Endothelial cell of umbilical vein (primary cell): ENCODE data around the gene MAP1LC3B2. TPM values are rescaled to one million over a fixed set of nuclear protein-coding genes. Genes with fewer than 3 reads are reported as not detected.

Experiments used
- BruUV-seq: library from RNA; stranded (reverse); fragments of 400-500 nt; replicated peaks from 2 replicates; lab custom pipeline; 2021; lab: Mats Ljungman, UMichigan
- CTCF ChIA-PET: fragments of 300-600, 350-600 bp; sonication (Branson Sonifier 250); formaldehyde crosslinking; loops from one replicate; lab custom pipeline; 2021; ENCODE audit warnings: antibody characterized with exemption, inconsistent platforms; lab: Charles Lee
- POLR2A ChIA-PET: fragments of 300-600, 350-600 bp; sonication (Branson Sonifier 250); formaldehyde crosslinking; loops from one replicate; lab custom pipeline; 2021; ENCODE audit warnings: antibody characterized with exemption, inconsistent platforms; lab: Charles Lee
- DNase-seq: peaks from one replicate; pipeline ENCODE4 v3.0.0-alpha.2; 2011; ENCODE audit warnings: low read depth, low spot score
- FAIRE-seq: peaks from 2 replicates; lab custom pipeline; 2011; peaks lifted over from hg19 to GRCh38; lab: Jason Lieb, UNC
- H2AFZ ChIP-seq: 2 replicates; pipeline ENCODE4 v1.6.0; 2012; ENCODE audit warnings: low read depth, low read length, control low read depth, inconsistent platforms
- H3K27ac ChIP-seq: 2 replicates; pipeline ENCODE4 v1.5.1; 2011; ENCODE audit warnings: low read depth, mild to moderate bottlenecking, control low read depth, low read length, moderate library complexity; ENCODE audit not compliant: insufficient read depth
- H3K27me3 ChIP-seq, 2 experiments: 2 replicates each; pipeline versions ENCODE4 v1.6.0 to v1.6.1; 2011; ENCODE audit warnings: low read length in 2 of 2, mixed read lengths in 1 of 2; ENCODE audit not compliant: control insufficient read depth in 2 of 2, insufficient read depth in 2 of 2
- H3K36me3 ChIP-seq, 2 experiments: 2 replicates in 1 of 2; 3 replicates in 1 of 2; pipeline ENCODE4 v1.5.1; 2011; ENCODE audit warnings: low read length in 2 of 2, mild to moderate bottlenecking in 1 of 2, moderate library complexity in 1 of 2; ENCODE audit not compliant: control insufficient read depth in 2 of 2, insufficient read depth in 2 of 2; ENCODE audit errors: extremely low read depth in 1 of 2
- H3K4me1 ChIP-seq: 3 replicates; pipeline ENCODE4 v1.5.1; 2011; ENCODE audit warnings: mild to moderate bottlenecking, low read length; ENCODE audit not compliant: control insufficient read depth, insufficient read depth; ENCODE audit errors: extremely low read depth
- H3K4me2 ChIP-seq: 2 replicates; pipeline ENCODE4 v1.6.1; 2011; ENCODE audit warnings: low read length, control low read depth, mixed read lengths; ENCODE audit not compliant: insufficient read depth
- H3K4me3 ChIP-seq, 3 experiments: fragments of 200-600 bp in 1 of 3; sonication (generic), shearing (Covaris generic) in 1 of 3; replicated peaks in 1 of 3; 2 replicates each; pipeline ENCODE4 v1.5.1; 2011 to 2016; ENCODE audit warnings: control low read depth in 3 of 3, low read length in 3 of 3, mild to moderate bottlenecking in 2 of 3, inconsistent platforms in 1 of 3, low read depth in 1 of 3, moderate library complexity in 1 of 3; ENCODE audit not compliant: insufficient read depth in 1 of 3
- H3K79me2 ChIP-seq: 2 replicates; pipeline ENCODE4 v1.6.0; 2012; ENCODE audit warnings: low read length, inconsistent platforms; ENCODE audit not compliant: control insufficient read depth, insufficient read depth
- H3K9ac ChIP-seq: replicated peaks from 2 replicates; pipeline ENCODE3; 2011; ENCODE audit warnings: low read length, control low read depth; ENCODE audit not compliant: insufficient read depth; ENCODE audit errors: extremely low read depth
- H3K9me1 ChIP-seq: replicated peaks from 3 replicates; pipeline ENCODE4 v1.6.0; 2011; ENCODE audit warnings: mild to moderate bottlenecking, low read length; ENCODE audit not compliant: control insufficient read depth, insufficient read depth; ENCODE audit errors: extremely low read depth
- H3K9me3 ChIP-seq: replicated peaks from 2 replicates; pipeline ENCODE4 v1.5.1; 2012; ENCODE audit warnings: low read length, inconsistent platforms; ENCODE audit not compliant: control insufficient read depth, insufficient read depth
- H4K20me1 ChIP-seq: replicated peaks from 2 replicates; pipeline ENCODE3; 2011; ENCODE audit warnings: mild to moderate bottlenecking, low read length; ENCODE audit not compliant: control insufficient read depth, insufficient read depth; ENCODE audit errors: extremely low read depth
- CTCF ChIP-seq, 2 donors: IDR thresholded peaks; 1 replicate in 1 of 2; 2 replicates in 1 of 2; pipeline ENCODE4 v1.5.1; 2011; ENCODE audit warnings: low read length in 2 of 2, mild to moderate bottlenecking in 2 of 2, moderate library complexity in 2 of 2, control low read depth in 1 of 2, inconsistent platforms in 1 of 2, low read depth in 1 of 2; ENCODE audit not compliant: insufficient read depth in 1 of 2; ENCODE audit errors: extremely low read depth in 1 of 2
- EZH2 ChIP-seq: IDR thresholded peaks from 2 replicates; pipeline ENCODE4 v1.6.1; 2012; ENCODE audit warnings: borderline replicate concordance, low read depth, mild to moderate bottlenecking, moderate library complexity, low read length, inconsistent platforms; ENCODE audit not compliant: severe bottlenecking
- FOS ChIP-seq: IDR thresholded peaks from 2 replicates; pipeline ENCODE4 v1.6.1; 2011; ENCODE audit warnings: mild to moderate bottlenecking, low read length, moderate library complexity, borderline replicate concordance; ENCODE audit not compliant: insufficient read depth
- GATA2 ChIP-seq: IDR thresholded peaks from 2 replicates; pipeline ENCODE4 v1.7.0; 2011; ENCODE audit warnings: low read depth, mild to moderate bottlenecking, moderate library complexity, mixed read lengths, low read length; ENCODE audit not compliant: insufficient read length, insufficient read depth
- JUN ChIP-seq: IDR thresholded peaks from 2 replicates; pipeline ENCODE4 v1.6.1; 2011; ENCODE audit warnings: borderline replicate concordance, low read depth; ENCODE audit not compliant: insufficient read length, insufficient read depth
- MAX ChIP-seq: IDR thresholded peaks from 2 replicates; pipeline ENCODE4 v1.6.1; 2011; ENCODE audit not compliant: insufficient read depth, insufficient read length
- MYC ChIP-seq: IDR thresholded peaks from one replicate; pipeline ENCODE4 v1.6.1; 2011; ENCODE audit warnings: mild to moderate bottlenecking, low read depth, low read length
- POLR2A ChIP-seq: IDR thresholded peaks from 2 replicates; pipeline ENCODE4 v1.6.1; 2012; ENCODE audit warnings: low read depth, mild to moderate bottlenecking, control low read depth, low read length
- POLR2AphosphoS5 ChIP-seq: IDR thresholded peaks from 2 replicates; pipeline ENCODE4 v1.6.1; 2012; ENCODE audit warnings: low read depth, mild to moderate bottlenecking, control low read depth, low read length, moderate library complexity; ENCODE audit not compliant: insufficient read depth
- dilution Hi-C: fragments of 300-500 bp; cut with MboI; formaldehyde crosslinking; loops from one replicate; pipeline ENCODE4 v1.15.0; 2019; ENCODE audit warnings: low sequenced_read_pairs; ENCODE audit not compliant: extremely low pct_ligation_motif_present
- intact Hi-C: fragments of 100-400 bp; cut with micrococcal nuclease; formaldehyde crosslinking; loops from one replicate; pipeline ENCODE4 v1.10.0; 2022
- polyA plus RNA-seq, 4 experiments: library from polyadenylated mRNA; depleted of rRNA in 3 of 4; stranded (reverse) in 3 of 4; unstranded in 1 of 4; fragments of >200 nt; gene quantifications; 2 replicates each; pipeline versions ENCODE4 v1.2.1 to v1.2.3, GENCODE V29; 2011 to 2012; ENCODE audit warnings: missing spikeins in 1 of 4
- total RNA-seq: library from RNA; stranded (reverse); gene quantifications from 2 replicates; pipeline ENCODE4 v1.2.3, GENCODE V29; 2021

MAP1LC3B2 gene
- total and polyA plus RNA-seq, 2 donors (not counting 3 experiments of a cell fraction or from before 2014, with no cell fraction given) = 0.32 to 4.1 TPM

GRCh38 chr12:116616536-116617248 lies 57.5 kb downstream of the MAP1LC3B2 start:
- dilution Hi-C loops (no loop called here), intact Hi-C loops (no loop called here)
- Histone ChIP-seq H3K9me1 (no peaks in the 10 kb centered on the region), H3K4me1 (no peaks in the 10 kb centered on the region), H3K9ac (no peak overlapping the region), H3K4me2 (no peak overlapping the region), H3K27me3 (peaks cover 3 to 6% of the 10 kb centered on the region in 2 experiments), H3K79me2 (no peaks in the 10 kb centered on the region), H3K9me3 (no peaks in the 10 kb centered on the region), H4K20me1 (no peaks in the 10 kb centered on the region), H3K4me3 (no peak overlapping the region), H3K27ac (no peak overlapping the region), H2AFZ (no peak overlapping the region), H3K36me3 (no peaks in the 10 kb centered on the region)
- BruUV-seq = no TSS peak
- ChIA-PET CTCF (interaction anchor here (1.3 kb wide), 1 partner anchor 13 kb away, joined by 3 read pairs; no protein-coding TSS in a partner anchor), POLR2A (no interaction called here)
- TF ChIP-seq POLR2AphosphoS5 (no peak), MYC (no peak), MAX (no peak), CTCF (IDR thresholded peaks at IDR 0.05; ENCODE audit: extremely low read depth in 1 of 2, insufficient read depth in 1 of 2, low read depth in 1 of 2, low read length in 2 of 2) (no peak), POLR2A (no peak), FOS (no peak), EZH2 (no peak), GATA2 (no peak), JUN (no peak)
- FAIRE-seq (peak; percentile 24), DNase-seq (peak; percentile 91)
